GM12878 (cell line): ENCODE results near the gene ANO10. TPM values are rescaled to one million over a fixed set of nuclear protein-coding genes. Genes with fewer than 3 reads are reported as not detected.

Source experiments
- ATAC-seq: fragments of 200-7000 bp; cut with Tn5 transposase; 3 replicates; pipeline ENCODE4 v1.9.1; 2020; ENCODE audit warnings: mild to moderate bottlenecking, moderate library complexity
- BruUV-seq: library from RNA; stranded (reverse); fragments of 400-500 nt; replicated peaks from 2 replicates; lab custom pipeline; 2021; lab: Mats Ljungman, UMichigan
- CTCF ChIA-PET: fragments of 300-600 bp; sonication (Branson Sonifier 250); formaldehyde crosslinking; extraction: SDS; loops from one replicate; lab custom pipeline; 2021; ENCODE audit warnings: inconsistent platforms; lab: Yijun Ruan, JAX
- POLR2A ChIA-PET: fragments of 350-600 bp; formaldehyde crosslinking; extraction: SDS; loops from one replicate; lab custom pipeline; 2021; ENCODE audit warnings: inconsistent platforms; lab: Charles Lee
- RAD21 ChIA-PET: fragments of 300-600 bp; sonication (Branson Sonifier 250); formaldehyde crosslinking; loops from one replicate; lab custom pipeline; 2023; ENCODE audit warnings: antibody characterized with exemption; ENCODE audit not compliant: unreplicated experiment; lab: Charles Lee
- SMC1A ChIA-PET: fragments of 300-600 bp; sonication (Branson Sonifier 250); formaldehyde crosslinking; loops from one replicate; lab custom pipeline; 2023; ENCODE audit not compliant: unreplicated experiment, uncharacterized antibody; lab: Charles Lee
- DNase-seq: peaks from one replicate; pipeline ENCODE4 v3.0.0-alpha.2; 2011; ENCODE audit warnings: low read depth, low spot score
- FAIRE-seq: peaks from 3 replicates; lab custom pipeline; 2011; peaks lifted over from hg19 to GRCh38; lab: Jason Lieb, UNC
- H2AFZ ChIP-seq: 2 replicates; pipeline ENCODE4 v1.6.0; 2011; ENCODE audit warnings: low read depth, low read length, control low read depth; ENCODE audit not compliant: control insufficient read depth
- H3K27ac ChIP-seq: 2 replicates; pipeline ENCODE4 v1.5.1; 2011; ENCODE audit warnings: control low read depth; ENCODE audit not compliant: control insufficient read depth, insufficient read depth
- H3K27me3 ChIP-seq, 2 experiments: replicated peaks in 1 of 2; 2 replicates each; pipeline versions ENCODE4 v1.6.0 to v1.6.1; 2011; ENCODE audit warnings: low read length in 1 of 2; ENCODE audit not compliant: control insufficient read depth in 2 of 2, insufficient read depth in 2 of 2
- H3K36me3 ChIP-seq, 2 experiments: 2 replicates each; pipeline ENCODE4 v1.5.1; 2011; ENCODE audit warnings: low read length in 1 of 2; ENCODE audit not compliant: control insufficient read depth in 2 of 2, insufficient read depth in 2 of 2
- H3K4me1 ChIP-seq: 2 replicates; pipeline ENCODE4 v1.6.1; 2011; ENCODE audit warnings: mild to moderate bottlenecking, low read length, moderate library complexity, mixed read lengths; ENCODE audit not compliant: control insufficient read depth, insufficient read depth
- H3K4me2 ChIP-seq: 2 replicates; pipeline ENCODE4 v1.6.0; 2011; ENCODE audit warnings: control low read depth; ENCODE audit not compliant: control insufficient read depth, insufficient read depth
- H3K4me3 ChIP-seq: fragments of 200-600 bp; sonication (generic); 2 replicates; pipeline ENCODE4 v1.5.1; 2016
- H3K79me2 ChIP-seq: 2 replicates; pipeline ENCODE4 v1.6.0; 2011; ENCODE audit warnings: low read length; ENCODE audit not compliant: control insufficient read depth, insufficient read depth
- H3K9ac ChIP-seq: 2 replicates; pipeline ENCODE4 v1.8.0; 2011; ENCODE audit warnings: low read length, control low read depth, mixed read lengths; ENCODE audit not compliant: control insufficient read depth, insufficient read depth
- H3K9me3 ChIP-seq: replicated peaks from 3 replicates; pipeline ENCODE4 v1.5.1; 2011; ENCODE audit warnings: mild to moderate bottlenecking, low read length; ENCODE audit not compliant: control insufficient read depth, insufficient read depth
- H4K20me1 ChIP-seq: 2 replicates; pipeline ENCODE4 v1.6.0; 2011; ENCODE audit not compliant: control insufficient read depth, insufficient read depth
- ATF2 ChIP-seq: IDR thresholded peaks from 2 replicates; pipeline ENCODE4 v1.6.1; 2012; ENCODE audit warnings: low read length, inconsistent platforms
- CUX1 ChIP-seq: IDR thresholded peaks from 2 replicates; pipeline ENCODE4 v1.6.1; 2012; ENCODE audit warnings: improper control_type of control experiment, low read depth, low read length; ENCODE audit not compliant: insufficient replicate concordance
- ELK1 ChIP-seq: IDR thresholded peaks from 2 replicates; pipeline ENCODE4 v1.6.1; 2012; ENCODE audit warnings: low read depth, low read length, improper control_type of control experiment
- JUNB ChIP-seq: IDR thresholded peaks from 2 replicates; pipeline ENCODE4 v1.6.1; 2016; ENCODE audit warnings: antibody characterized with exemption, mild to moderate bottlenecking
- MXI1 ChIP-seq: fragments of 150-350 bp; IDR thresholded peaks from 2 replicates; pipeline ENCODE4 v1.6.1; 2011; ENCODE audit warnings: low read depth, mild to moderate bottlenecking, inconsistent platforms, low read length, improper control_type of control experiment
- NFIC ChIP-seq: IDR thresholded peaks from 2 replicates; pipeline ENCODE4 v1.6.1; 2012; ENCODE audit warnings: low read depth, mild to moderate bottlenecking, inconsistent platforms, low read length, moderate library complexity
- PAX5 ChIP-seq: IDR thresholded peaks from 2 replicates; pipeline ENCODE4 v1.6.1; 2011; ENCODE audit warnings: low read depth, low read length, borderline replicate concordance
- PAX8 ChIP-seq: fragments of 450-650 bp; IDR thresholded peaks from 2 replicates; pipeline ENCODE4 v1.6.1; 2017; ENCODE audit warnings: mild to moderate bottlenecking, moderate library complexity
- POLR2AphosphoS5 ChIP-seq: IDR thresholded peaks from 2 replicates; pipeline ENCODE4 v1.6.1; 2011; ENCODE audit warnings: mild to moderate bottlenecking, low read length, inconsistent platforms
- SP1 ChIP-seq: IDR thresholded peaks from one replicate; pipeline ENCODE4 v1.6.1; 2011; ENCODE audit warnings: low read depth, low read length
- SREBF1 ChIP-seq: IDR thresholded peaks from 2 replicates; pipeline ENCODE4 v1.6.1; 2012; ENCODE audit warnings: mild to moderate bottlenecking, low read length
- SRF ChIP-seq, 2 experiments: IDR thresholded peaks; 2 replicates each; pipeline ENCODE4 v1.6.1; 2011; ENCODE audit warnings: low read depth in 2 of 2, low read length in 2 of 2, mild to moderate bottlenecking in 1 of 2, moderate library complexity in 1 of 2
- TAF1 ChIP-seq: IDR thresholded peaks from 2 replicates; pipeline ENCODE4 v1.6.1; 2011; ENCODE audit warnings: mild to moderate bottlenecking, low read depth, low read length, borderline replicate concordance
- TCF7 ChIP-seq: IDR thresholded peaks from 2 replicates; pipeline ENCODE4 v1.6.1; 2014; ENCODE audit warnings: antibody characterized with exemption, borderline replicate concordance
- ZNF622 ChIP-seq: fragments of 450-650 bp; IDR thresholded peaks from 2 replicates; pipeline ENCODE4 v1.6.1; 2017; ENCODE audit warnings: mild to moderate bottlenecking, inconsistent platforms
- in situ Hi-C: fragments of 300-500 bp; cut with MboI; formaldehyde crosslinking; loops from 9 replicates; pipeline ENCODE4 v1.14.3; 2018; ENCODE audit warnings: mixed read lengths
- intact Hi-C: fragments of 100-400 bp; cut with micrococcal nuclease; formaldehyde crosslinking; loops from one replicate; pipeline ENCODE4 v1.14.2; 2022; ENCODE audit not compliant: unreplicated experiment
- polyA plus RNA-seq, 11 experiments: library from polyadenylated mRNA; depleted of rRNA in 4 of 11; unstranded in 6 of 11; stranded (reverse) in 5 of 11; fragments of >200 nt; fragmentation: Nextera tagmentation in 4 of 11; fragmentation: Illumina TruSeq in 1 of 11; extraction: Ambion mirVana in 4 of 11; extraction: Trizol in 1 of 11; gene quantifications; 1 replicate in 1 of 11; 2 replicates in 10 of 11; pipeline versions ENCODE4 v1.2.1 to v1.2.3, GENCODE V29; 2011 to 2016; ENCODE audit warnings: inconsistent platforms in 2 of 11, missing spikeins in 2 of 11, low read depth in 1 of 11
- total RNA-seq, 4 experiments: library from RNA; depleted of rRNA in 3 of 4; stranded (reverse); fragments of >200 nt in 3 of 4; fragmentation: Illumina TruSeq in 1 of 4; extraction: Trizol in 1 of 4; gene quantifications; 2 replicates each; pipeline versions ENCODE4 v1.2.1 to v1.2.3, GENCODE V29; 2013 to 2021

The ANO10 gene
- total and polyA plus RNA-seq, 10 of the 15 experiments (the other 5 are each of a cell fraction or from before 2014, with no cell fraction given), result 0.29 to 21.9 (median 1.6) TPM

GRCh38 chr3:43327582-43327979 lies 294.2 kb downstream of the ANO10 start:
- POLR2A ChIA-PET, result interaction anchor here (0.7 to 1.8 kb wide), 2 partner anchors 30 to 40 kb away, joined by 5 read pairs; no protein-coding TSS in a partner anchor
- RAD21 ChIA-PET, result interaction anchor here (1.2 kb wide), 1 partner anchor 30 kb away, joined by 3 read pairs; no protein-coding TSS in a partner anchor
- no peaks in the 10 kb centered on the region for H3K36me3 ChIP-seq
- H3K9ac ChIP-seq, result no peak overlapping the region
- CTCF ChIA-PET, result interaction anchor here (1.4 to 1.6 kb wide), 2 partner anchors 50 to 165 kb away, joined by 3 to 5 read pairs; no protein-coding TSS in a partner anchor
- H3K4me1 ChIP-seq, result no peaks in the 10 kb centered on the region
- H4K20me1 ChIP-seq, result no peaks in the 10 kb centered on the region
- ATAC-seq, result no peak
- peaks cover 2% of the 10 kb centered on the region; the same call in 2 of the 3 replicates for H3K9me3 ChIP-seq
- intact Hi-C loops (no loop called here), in situ Hi-C loops (no loop called here)
- SMC1A ChIA-PET, result interaction anchor here (1.2 kb wide), 2 partner anchors 11 to 31 kb away, joined by 3 to 4 read pairs; no protein-coding TSS in a partner anchor
- no peak for DNase-seq
- BruUV-seq, result no TSS peak
- H3K27me3 ChIP-seq, result no peaks in the 10 kb centered on the region
- no peak for FAIRE-seq
- no peak overlapping the region for H3K27ac ChIP-seq
- H3K4me3 ChIP-seq, result no peak overlapping the region
- peaks cover 3% of the 10 kb centered on the region for H3K79me2 ChIP-seq
- TF ChIP-seq POLR2AphosphoS5 (no peak), TCF7 (no peak), ATF2 (no peak), JUNB (no peak), ZNF622 (no peak), CUX1 (no peak), PAX5 (no peak), SP1 (no peak), SREBF1 (no peak), ELK1 (no peak), TAF1 (no peak), SRF (IDR thresholded peaks at IDR 0.05; ENCODE audit: low read depth in 2 of 2, low read length in 2 of 2) (no peak), MXI1 (no peak), PAX8 (no peak), NFIC (no peak)
- TF ChIP-seq, all 136 proteins: peak for 0
- H3K4me2 ChIP-seq, result no peak overlapping the region
- H2AFZ ChIP-seq, result no peak overlapping the region
